HG03039 (cell line): Measurements from ENCODE around the gene SLC15A2.
A peak's percentile ranks its signal among the peaks of the same experiment; 100 is the strongest.

Experiments
- ATAC-seq: cut with Tn5 transposase; IDR thresholded peaks from one replicate; pipeline ENCODE4 v1.9.1; 2021; ENCODE audit warnings: mild to moderate bottlenecking, moderate library complexity; ENCODE audit not compliant: unreplicated experiment

SLC15A2 gene

DNA sequence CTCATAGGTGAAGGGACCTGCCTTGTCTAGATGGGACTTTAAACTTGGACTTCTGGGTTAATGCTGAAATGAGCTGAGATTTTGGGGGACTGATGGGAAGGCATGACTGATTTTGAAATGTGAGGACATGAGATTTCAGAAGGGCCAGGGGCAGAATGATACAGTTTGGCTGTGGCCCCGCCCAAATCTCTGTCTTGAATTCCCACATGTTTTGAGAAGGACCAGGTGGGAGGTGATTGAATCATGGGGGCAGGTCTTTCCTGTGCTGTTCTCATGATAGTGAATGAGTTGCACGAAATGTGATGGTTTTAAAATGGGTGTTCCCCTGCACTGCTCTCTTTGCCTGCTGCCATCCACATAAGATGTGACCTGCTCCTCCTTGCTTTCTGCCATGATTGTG is 85.0 kb downstream of the SLC15A2 start:
- ATAC-seq, result no peak

DNA sequence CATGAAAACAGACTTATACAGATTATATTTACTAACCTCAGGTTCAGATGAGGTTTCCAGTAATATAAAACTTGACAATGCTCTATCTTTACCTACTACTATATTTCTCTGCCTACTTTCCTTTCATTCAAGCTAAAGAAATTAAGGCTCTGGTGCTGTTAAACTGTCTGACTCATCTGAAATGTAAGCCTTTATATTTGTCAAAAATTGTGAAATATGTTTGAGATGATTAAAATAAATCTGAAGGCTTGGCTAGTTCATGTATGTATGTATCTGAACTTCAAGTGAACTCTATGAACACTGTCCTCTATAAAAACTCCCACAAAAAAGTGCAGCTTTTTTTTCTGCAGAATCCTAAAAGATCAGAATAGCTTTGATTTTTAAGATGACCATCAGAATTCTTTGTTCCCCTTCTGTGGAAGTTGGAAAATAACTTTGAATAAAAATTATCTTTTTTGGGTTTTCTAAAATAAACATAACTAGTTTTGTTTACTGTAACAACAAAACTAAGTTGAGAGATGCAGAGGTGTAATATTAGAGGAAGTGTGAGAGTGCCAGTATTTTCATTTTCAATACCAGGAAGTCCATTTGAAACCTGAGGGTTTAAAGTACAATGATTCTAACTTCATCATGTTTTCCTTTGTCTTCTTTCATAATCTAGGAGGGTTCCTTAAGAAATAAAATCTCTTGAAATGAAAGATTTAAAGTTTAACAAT is 85.7 kb downstream of the SLC15A2 start:
- no peak for ATAC-seq

DNA sequence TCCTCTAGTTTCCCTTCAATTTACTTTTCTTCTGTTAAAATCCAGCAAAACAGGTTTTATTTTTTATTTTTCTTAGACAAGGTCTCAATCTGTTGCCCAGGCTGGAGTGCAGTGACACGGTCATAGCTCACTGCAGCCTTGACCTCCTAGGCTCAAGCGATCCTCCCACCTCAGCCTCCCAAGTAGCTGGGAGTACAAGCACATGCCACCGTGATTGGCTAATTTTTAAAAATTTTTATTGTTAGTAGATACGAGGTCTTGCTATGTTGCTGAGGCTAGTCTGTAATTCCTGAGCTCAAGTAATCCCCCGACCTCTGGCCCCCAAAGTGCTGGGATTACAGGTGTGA is 86.2 kb downstream of the SLC15A2 start:
- no peak for ATAC-seq

DNA sequence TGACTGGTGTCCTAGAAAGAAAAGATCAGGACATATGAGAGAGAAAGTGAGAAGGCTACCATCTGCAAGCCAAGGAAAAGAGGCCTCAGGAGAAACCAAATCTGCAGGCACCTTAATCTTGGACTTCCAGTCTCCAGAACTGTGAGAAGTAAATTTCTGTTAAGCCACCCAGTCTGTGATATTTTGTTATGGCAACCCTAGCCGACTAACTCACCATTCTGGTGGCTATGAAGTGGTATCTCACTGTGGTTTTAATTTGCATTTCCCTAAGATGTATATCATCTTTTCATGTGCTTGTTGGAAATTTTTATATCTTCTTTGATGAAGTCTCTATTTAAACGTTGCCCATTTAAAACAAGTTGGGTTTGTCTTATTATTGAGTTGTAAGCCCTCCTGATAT is 87.3 kb downstream of the SLC15A2 start:
- no peak for ATAC-seq

DNA sequence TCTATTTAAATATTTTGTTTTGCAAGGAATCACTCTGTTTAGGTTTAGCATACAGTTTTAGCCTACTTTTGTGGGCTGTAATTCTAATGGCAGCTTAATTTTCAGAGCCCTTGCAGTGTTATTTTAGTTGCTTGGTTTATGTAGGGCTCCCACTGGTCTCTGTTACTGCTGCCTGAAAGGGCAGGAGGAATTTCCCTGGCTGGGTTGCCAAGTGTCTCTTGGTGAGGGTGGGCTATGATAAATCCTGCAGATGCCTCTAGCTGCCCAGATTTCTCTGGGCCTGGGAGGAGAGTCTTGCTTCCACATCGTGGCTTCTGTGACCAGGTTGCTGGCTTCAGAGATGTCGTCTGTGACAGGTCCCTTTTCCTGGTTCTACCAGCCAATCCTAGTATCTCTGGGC is 91.6 kb downstream of the SLC15A2 start:
- no peak for ATAC-seq

DNA sequence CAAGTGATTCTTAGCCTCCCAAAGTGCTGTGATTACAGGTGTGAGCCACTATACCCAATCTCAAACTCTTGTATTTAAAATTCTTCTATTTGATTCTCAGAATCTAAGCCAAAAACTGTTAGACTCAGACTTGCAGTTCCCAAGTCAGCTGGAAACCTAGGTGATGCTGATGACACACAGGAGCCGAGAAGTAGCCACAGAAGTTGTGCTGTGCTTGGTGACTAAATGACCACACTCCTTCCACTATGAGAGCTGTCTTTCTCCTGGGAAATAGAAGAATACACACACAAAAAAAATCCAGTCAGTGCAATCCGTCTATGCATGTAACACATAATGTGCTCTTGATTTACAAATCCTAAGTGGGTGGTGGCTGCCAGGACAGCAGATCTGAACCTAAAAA is 93.9 kb downstream of the SLC15A2 start:
- no peak for ATAC-seq

DNA sequence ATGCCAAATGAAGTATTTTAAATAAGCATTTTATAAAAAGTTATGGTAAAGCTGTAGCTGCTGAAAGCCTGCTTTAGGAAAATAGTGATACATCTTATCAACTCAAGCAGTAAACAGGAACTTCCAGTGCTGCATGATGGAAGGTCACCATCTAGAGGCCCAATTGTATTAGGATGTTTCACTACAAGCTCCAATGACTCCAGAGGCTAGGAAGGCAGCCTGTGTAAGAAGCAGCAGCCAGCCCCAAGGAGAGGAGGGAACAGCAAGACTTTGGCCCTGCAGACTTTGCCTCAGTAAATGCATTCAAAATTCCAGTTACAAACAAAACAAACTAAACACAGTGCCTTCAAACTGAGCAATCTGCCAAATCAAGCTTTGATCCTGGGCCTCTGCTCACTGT is 95.7 kb downstream of the SLC15A2 start:
- ATAC-seq, result no peak

DNA sequence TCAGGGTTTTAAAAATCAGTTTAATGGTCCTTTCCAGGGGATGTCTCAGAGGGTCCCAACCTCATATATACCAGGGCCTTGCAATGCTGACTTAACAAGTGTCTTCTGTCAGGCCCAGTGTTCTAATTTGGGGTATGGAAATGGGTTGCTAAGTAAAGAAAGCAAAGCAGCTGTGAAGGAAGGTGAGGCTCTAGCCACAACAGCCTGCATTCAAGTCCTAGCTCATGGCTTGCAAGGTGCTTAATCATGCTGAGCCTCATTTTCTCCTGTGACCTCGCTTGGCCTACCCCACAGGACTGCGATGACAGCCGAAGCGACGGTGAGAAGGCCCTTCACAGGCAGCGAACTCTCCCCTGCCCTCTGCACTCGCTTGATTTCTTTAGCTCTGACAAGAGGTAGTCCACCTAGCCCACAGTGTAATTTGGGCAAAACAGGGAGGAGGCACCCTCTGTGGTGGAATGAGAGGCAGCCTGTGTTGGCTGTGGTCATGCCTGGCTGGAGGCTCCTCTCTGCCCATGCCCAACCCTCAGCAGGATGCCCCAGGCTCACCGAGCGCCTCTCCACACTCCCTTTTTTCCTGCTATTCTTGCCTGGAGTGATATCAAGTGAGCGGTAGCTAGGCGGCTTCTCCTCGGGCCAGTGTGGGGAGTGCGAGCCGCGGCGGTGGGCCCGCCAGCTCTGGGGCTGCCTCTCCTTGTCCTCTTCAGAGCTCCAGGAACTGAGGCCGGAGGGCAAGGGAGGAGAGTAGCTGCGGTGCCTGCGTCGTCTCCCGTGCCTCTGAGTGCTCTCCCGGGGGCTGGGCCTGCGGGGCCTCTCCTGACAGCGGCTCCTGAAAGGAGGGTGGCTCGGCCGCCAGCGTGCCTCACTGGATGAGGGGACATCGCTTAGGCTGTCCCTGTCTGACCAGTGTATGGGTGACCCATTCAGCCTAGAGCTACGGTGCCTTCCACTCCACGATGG is 98.7 kb downstream of the SLC15A2 start:
- ATAC-seq, result peak; percentile 46
